IPS DF 4.7 (cell line): Measurements from ENCODE around the gene R3HDM2.

ENCODE experiments used
- DNase-seq: peaks from one replicate; pipeline ENCODE4 v3.0.0-alpha.2; 2013; ENCODE audit warnings: low spot score; ENCODE audit errors: extremely low read depth

R3HDM2 gene

GRCh38 chr12:57242329-57242690 lies 188.5 kb downstream of the R3HDM2 start:
- no peak for DNase-seq

GRCh38 chr12:57241402-57242310 lies 189.2 kb downstream of the R3HDM2 start:
- no peak for DNase-seq

GRCh38 chr12:57240926-57241401 lies 189.9 kb downstream of the R3HDM2 start:
- DNase-seq: no peak

GRCh38 chr12:57240066-57240921 lies 190.5 kb downstream of the R3HDM2 start:
- no peak for DNase-seq

- no peak for DNase-seq
Measured at GRCh38 chr12:57239587-57240065, 191.2 kb downstream of the R3HDM2 start.

- no peak for DNase-seq
Measured at GRCh38 chr12:57238854-57239554, 191.8 kb downstream of the R3HDM2 start.

- no peak for DNase-seq
Measured at GRCh38 chr12:57237932-57238853, 192.7 kb downstream of the R3HDM2 start.

- no peak for DNase-seq
Measured at GRCh38 chr12:57237596-57237931, 193.3 kb downstream of the R3HDM2 start.

GRCh38 chr12:57236925-57237595 lies 193.8 kb downstream of the R3HDM2 start:
- no peak for DNase-seq

- DNase-seq: no peak
Measured at GRCh38 chr12:57236201-57236924, 194.5 kb downstream of the R3HDM2 start.

- DNase-seq: no peak
Measured at GRCh38 chr12:57235728-57236131, 195.1 kb downstream of the R3HDM2 start.

GRCh38 chr12:57235017-57235727 lies 195.7 kb downstream of the R3HDM2 start:
- DNase-seq: no peak

- DNase-seq: no peak
Measured at GRCh38 chr12:57234571-57235016, 196.2 kb downstream of the R3HDM2 start.

- DNase-seq: no peak
Measured at GRCh38 chr12:57234233-57234570, 196.6 kb downstream of the R3HDM2 start.

- DNase-seq: no peak
Measured at GRCh38 chr12:57233357-57234232, 197.2 kb downstream of the R3HDM2 start.

GRCh38 chr12:57232156-57232756 lies 198.6 kb downstream of the R3HDM2 start:
- DNase-seq: no peak
